GM12878 (cell line): ENCODE measurements around the gene PCDHA3.

Source experiments
- CHD2 ChIP-seq: IDR thresholded peaks from 2 replicates; pipeline ENCODE4 v1.6.1; 2011; ENCODE audit warnings: low read depth, low read length, improper control_type of control experiment, borderline replicate concordance
- CTCF ChIP-seq, 3 experiments: IDR thresholded peaks in 2 of 3; conservative IDR thresholded peaks in 1 of 3; 2 replicates each; pipeline ENCODE4 v1.5.1; 2011; ENCODE audit warnings: low read depth in 3 of 3, low read length in 3 of 3, mild to moderate bottlenecking in 3 of 3, control low read depth in 2 of 3, moderate library complexity in 2 of 3, inconsistent platforms in 1 of 3, mixed read lengths in 1 of 3; ENCODE audit not compliant: control insufficient read depth in 2 of 3, insufficient read depth in 1 of 3; ENCODE audit errors: extremely low read depth in 1 of 3
- NR2C1 ChIP-seq: fragments of 450-650 bp; IDR thresholded peaks from 2 replicates; pipeline ENCODE4 v1.6.1; 2017; ENCODE audit warnings: antibody characterized with exemption, mild to moderate bottlenecking, moderate library complexity
- POLR2A ChIP-seq: IDR thresholded peaks from 2 replicates; pipeline ENCODE4 v1.6.1; 2011; ENCODE audit warnings: low read depth, mild to moderate bottlenecking, low read length
- SMAD1 ChIP-seq: fragments of 450-650 bp; IDR thresholded peaks from 2 replicates; pipeline ENCODE4 v1.6.1; 2018; ENCODE audit warnings: mild to moderate bottlenecking, low read depth; ENCODE audit not compliant: partially characterized antibody
- SMC3 ChIP-seq: IDR thresholded peaks from 2 replicates; pipeline ENCODE4 v1.6.1; 2011; ENCODE audit warnings: low read length, improper control_type of control experiment, borderline replicate concordance
- TCF3 ChIP-seq: IDR thresholded peaks from 2 replicates; pipeline ENCODE4 v1.6.1; 2012; ENCODE audit warnings: low read depth, mild to moderate bottlenecking, low read length, borderline replicate concordance; ENCODE audit not compliant: insufficient read depth

GRCh38 chr5:140835622-140836510 lies 35.0 kb downstream of the PCDHA3 start:
- TF ChIP-seq CHD2, result no peak
- no peak for TF ChIP-seq CTCF (IDR thresholded peaks at IDR 0.05 in 2 of 3, conservative IDR thresholded peaks at IDR 0.05 in 1 of 3; ENCODE audit: control insufficient read depth in 2 of 3, extremely low read depth in 1 of 3, insufficient read depth in 1 of 3, low read depth in 3 of 3, low read length in 3 of 3)
- TF ChIP-seq POLR2A, result no peak
- TF ChIP-seq TCF3, result no peak
- no peak for TF ChIP-seq SMAD1
- TF ChIP-seq NR2C1, result no peak
- TF ChIP-seq SMC3, result no peak
